Left ventricle myocardium inferior (tissue), 1 donor: ENCODE measurements around the gene CCDC112. TPM values are rescaled to one million over a fixed set of nuclear protein-coding genes. Genes with fewer than 3 reads are reported as not detected.

Source experiments
- DNase-seq: peaks from one replicate; pipeline ENCODE4 v3.0.0-alpha.2; 2020
- H3K27ac ChIP-seq: fragments of 200-600 bp; replicated peaks from 2 replicates; pipeline ENCODE4 v1.8.0; 2021
- H3K27me3 ChIP-seq: fragments of 200-600 bp; 2 replicates; pipeline ENCODE4 v1.8.0; 2021; ENCODE audit warnings: low read depth
- H3K36me3 ChIP-seq: fragments of 200-600 bp; 2 replicates; pipeline ENCODE4 v1.8.0; 2021
- H3K4me1 ChIP-seq: fragments of 200-600 bp; 2 replicates; pipeline ENCODE4 v1.8.0; 2021
- H3K4me3 ChIP-seq: fragments of 200-600 bp; 2 replicates; pipeline ENCODE4 v1.8.0; 2021; ENCODE audit warnings: mild to moderate bottlenecking, moderate library complexity
- H3K9me3 ChIP-seq: fragments of 200-600 bp; replicated peaks from 2 replicates; pipeline ENCODE4 v1.8.0; 2021
- intact Hi-C: fragments of 100-400 bp; cut with micrococcal nuclease; formaldehyde crosslinking; loops from one replicate; pipeline ENCODE4 v1.11.0; 2022
- total RNA-seq: library from RNA; stranded (reverse); fragmentation: NEBNext Ultra II Directional; extraction: Animal tissue kit (Norgen Biotek cat#: 25700); gene quantifications from one replicate; pipeline ENCODE4 v1.2.1, GENCODE V29; 2021
- TF ChIP-seq, protein P1 (sequence below): fragments of 200-600 bp; IDR thresholded peaks from 2 replicates; pipeline ENCODE4 v1.8.0; 2021; ENCODE audit warnings: antibody characterized with exemption, mild to moderate bottlenecking, borderline replicate concordance
- donor health status: DM: no; HTN: yes; CAD: no; lungs with severe emphysema.

Gene CCDC112
- total RNA-seq, 1 donor from 2014 or later: 5.3 TPM

DNA sequence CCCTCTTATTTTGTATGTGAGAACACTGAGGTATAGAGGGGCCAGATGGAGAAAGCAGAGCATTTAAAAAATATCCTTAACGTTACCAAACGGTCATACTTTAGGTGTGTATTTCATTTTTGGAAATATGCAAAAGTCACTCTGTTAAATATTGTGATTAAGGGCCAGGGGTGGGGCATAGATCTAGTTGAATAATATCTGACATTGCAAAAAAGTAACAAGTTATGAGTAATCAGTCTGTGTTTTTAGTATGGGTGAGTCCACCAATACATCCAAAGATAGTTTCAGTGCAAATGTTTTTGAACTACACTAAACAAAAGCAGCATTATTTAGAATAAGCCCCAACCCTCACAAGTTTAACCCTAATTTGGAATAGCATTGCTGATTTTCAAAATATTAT lies 45.3 kb upstream of the CCDC112 start:
- TF ChIP-seq, protein P1, sequence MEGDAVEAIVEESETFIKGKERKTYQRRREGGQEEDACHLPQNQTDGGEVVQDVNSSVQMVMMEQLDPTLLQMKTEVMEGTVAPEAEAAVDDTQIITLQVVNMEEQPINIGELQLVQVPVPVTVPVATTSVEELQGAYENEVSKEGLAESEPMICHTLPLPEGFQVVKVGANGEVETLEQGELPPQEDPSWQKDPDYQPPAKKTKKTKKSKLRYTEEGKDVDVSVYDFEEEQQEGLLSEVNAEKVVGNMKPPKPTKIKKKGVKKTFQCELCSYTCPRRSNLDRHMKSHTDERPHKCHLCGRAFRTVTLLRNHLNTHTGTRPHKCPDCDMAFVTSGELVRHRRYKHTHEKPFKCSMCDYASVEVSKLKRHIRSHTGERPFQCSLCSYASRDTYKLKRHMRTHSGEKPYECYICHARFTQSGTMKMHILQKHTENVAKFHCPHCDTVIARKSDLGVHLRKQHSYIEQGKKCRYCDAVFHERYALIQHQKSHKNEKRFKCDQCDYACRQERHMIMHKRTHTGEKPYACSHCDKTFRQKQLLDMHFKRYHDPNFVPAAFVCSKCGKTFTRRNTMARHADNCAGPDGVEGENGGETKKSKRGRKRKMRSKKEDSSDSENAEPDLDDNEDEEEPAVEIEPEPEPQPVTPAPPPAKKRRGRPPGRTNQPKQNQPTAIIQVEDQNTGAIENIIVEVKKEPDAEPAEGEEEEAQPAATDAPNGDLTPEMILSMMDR: no peak
- DNase-seq: no peak
- Histone ChIP-seq H3K4me3 (no peak overlapping the region), H3K4me1 (no peaks in the 10 kb centered on the region), H3K27ac (no peak overlapping the region), H3K27me3 (no peaks in the 10 kb centered on the region), H3K36me3 (no peaks in the 10 kb centered on the region), H3K9me3 (peaks cover 8% of the 10 kb centered on the region)
- intact Hi-C loops: no loop called here

DNA sequence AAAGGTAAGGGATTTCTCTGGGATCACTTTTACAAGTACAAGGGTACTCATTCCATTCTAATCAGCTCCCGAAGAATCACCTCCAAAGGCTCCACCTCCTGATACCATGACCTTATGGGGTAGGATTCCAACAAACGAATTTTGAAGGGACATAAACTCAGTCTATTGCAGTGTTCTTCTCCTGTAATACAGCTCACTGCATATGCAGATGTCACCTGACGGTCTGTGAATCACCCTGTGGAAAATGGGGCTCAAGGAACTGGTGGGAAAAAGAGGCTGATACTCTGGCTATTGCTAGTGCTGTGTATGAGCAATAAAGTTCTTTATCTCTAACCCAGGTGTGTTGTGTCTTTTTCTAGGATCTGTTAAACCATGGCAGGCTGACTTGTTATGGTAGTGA lies 42.4 kb upstream of the CCDC112 start:
- DNase-seq: no peak
- H3K27me3 ChIP-seq: no peaks in the 10 kb centered on the region
- intact Hi-C loops: no loop called here
- H3K36me3 ChIP-seq: no peaks in the 10 kb centered on the region
- TF ChIP-seq, protein P1: no peak
- no peaks in the 10 kb centered on the region for H3K4me1 ChIP-seq
- H3K4me3 ChIP-seq: no peak overlapping the region
- no peak overlapping the region for H3K27ac ChIP-seq
- no peaks in the 10 kb centered on the region for H3K9me3 ChIP-seq

DNA sequence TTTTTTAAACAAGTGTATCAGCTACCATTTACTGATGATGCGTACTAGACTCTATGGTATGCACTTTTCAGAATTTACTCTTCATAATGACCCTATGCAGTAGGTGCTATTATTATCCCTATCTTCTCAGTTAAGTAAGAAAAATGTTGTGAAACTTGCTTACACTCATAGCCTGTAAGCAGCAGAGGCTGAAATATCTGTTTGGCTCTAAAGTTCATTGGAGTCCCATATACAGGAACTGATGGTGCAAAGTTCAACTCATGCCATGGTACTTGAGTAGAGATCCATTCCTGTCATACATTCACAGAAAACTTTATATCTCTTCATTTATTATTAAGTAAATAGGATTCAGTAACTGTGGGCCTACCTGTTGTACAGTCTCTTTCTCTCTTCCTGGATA lies 41.4 kb upstream of the CCDC112 start:
- Histone ChIP-seq H3K4me3 (no peak overlapping the region), H3K27ac (no peak overlapping the region), H3K9me3 (no peaks in the 10 kb centered on the region), H3K36me3 (no peaks in the 10 kb centered on the region), H3K4me1 (no peaks in the 10 kb centered on the region), H3K27me3 (no peaks in the 10 kb centered on the region)
- DNase-seq: no peak
- intact Hi-C loops: no loop called here
- TF ChIP-seq, protein P1: no peak

GRCh38 chr5:115336964-115337363 lies 40.5 kb upstream of the CCDC112 start:
- Histone ChIP-seq H3K27me3 (no peaks in the 10 kb centered on the region), H3K4me1 (no peaks in the 10 kb centered on the region), H3K36me3 (no peaks in the 10 kb centered on the region), H3K9me3 (no peaks in the 10 kb centered on the region), H3K4me3 (no peak overlapping the region), H3K27ac (no peak overlapping the region)
- intact Hi-C loops: no loop called here
- TF ChIP-seq, protein P1: no peak
- DNase-seq: no peak

GRCh38 chr5:115336201-115336720 lies 39.8 kb upstream of the CCDC112 start:
- no peaks in the 10 kb centered on the region for H3K9me3 ChIP-seq
- no peaks in the 10 kb centered on the region for H3K36me3 ChIP-seq
- intact Hi-C loops: no loop called here
- H3K27ac ChIP-seq: no peak overlapping the region
- no peak overlapping the region for H3K4me3 ChIP-seq
- H3K27me3 ChIP-seq: no peaks in the 10 kb centered on the region
- H3K4me1 ChIP-seq: no peaks in the 10 kb centered on the region
- TF ChIP-seq, protein P1: no peak
- DNase-seq: no peak
